Left lung (tissue), 10 donors: Measurements from ENCODE around the gene SLC35G2. TPM values are rescaled to one million over a fixed set of nuclear protein-coding genes. Genes with fewer than 3 reads are reported as not detected.

ENCODE experiments used
- ATAC-seq: fragments of 200-7000 bp; cut with Tn5 transposase; one replicate; pipeline ENCODE4 v1.9.1; 2020; ENCODE audit warnings: moderate library complexity
- DNase-seq, 4 donors: peaks; one replicate each; pipeline ENCODE4 v3.0.0-alpha.2; 2013 to 2020
- H3K27ac ChIP-seq, 2 donors: fragments of 200-600 bp; sonication (generic) in 1 of 2; one replicate each; pipeline versions ENCODE4 v1.5.0 to v1.8.0; 2020 to 2021
- H3K27me3 ChIP-seq, 2 donors: fragments of 200-600 bp; sonication (generic) in 1 of 2; one replicate each; pipeline versions ENCODE4 v1.5.0 to v1.8.0; 2020 to 2021
- H3K36me3 ChIP-seq, 2 donors: fragments of 200-600 bp; sonication (generic) in 1 of 2; one replicate each; pipeline versions ENCODE4 v1.5.0 to v1.8.0; 2020 to 2021
- H3K4me1 ChIP-seq, 2 donors: fragments of 200-600 bp; one replicate each; pipeline ENCODE4 v1.8.0; 2021
- H3K4me3 ChIP-seq, 2 donors: fragments of 200-600 bp; sonication (generic) in 1 of 2; one replicate each; pipeline versions ENCODE4 v1.5.0 to v1.8.0; 2020 to 2021; ENCODE audit warnings: mild to moderate bottlenecking in 1 of 2
- H3K9me3 ChIP-seq, 2 donors: fragments of 200-600 bp; sonication (generic) in 1 of 2; one replicate each; pipeline versions ENCODE4 v1.5.0 to v1.8.0; 2020 to 2021
- CTCF ChIP-seq, 2 donors: fragments of 200-600 bp; sonication (generic) in 1 of 2; IDR thresholded peaks; one replicate each; pipeline versions ENCODE4 v1.5.0 to v1.8.0; 2021; ENCODE audit warnings: antibody characterized with exemption in 2 of 2
- intact Hi-C, 2 donors: fragments of 100-400 bp; cut with DNase I; formaldehyde crosslinking; loops; one replicate each; pipeline versions ENCODE4 v1.11.2 to v1.14.2; 2022
- polyA plus RNA-seq, 6 donors: library from polyadenylated mRNA; unstranded; fragments of 120-200 nt; gene quantifications; one replicate each; pipeline ENCODE4 v1.2.1, GENCODE V29; 2013; ENCODE audit not compliant: insufficient read length in 6 of 6
- total RNA-seq, 2 donors: library from RNA; stranded (reverse); fragmentation: NEBNext Ultra II Directional; extraction: Animal tissue kit (Norgen Biotek cat#: 25700); gene quantifications; one replicate each; pipeline ENCODE4 v1.2.1, GENCODE V29; 2021
- donor health status: DM: no; HTN: yes; CAD: no.
- donor health status: DM: no; HTN: no; CAD: no.

The SLC35G2 gene
- total and polyA plus RNA-seq, 8 donors, result 4.1 to 5.9 (median 4.9) TPM

- Histone ChIP-seq H3K27ac (peak overlapping the region in 1 of 2 donors; percentile 4), H3K4me3 (no peak overlapping the region), H3K9me3 (no peaks in the 10 kb centered on the region), H3K36me3 (no peaks in the 10 kb centered on the region), H3K27me3 (no peaks in the 10 kb centered on the region), H3K4me1 (peaks cover 5 to 19% of the 10 kb centered on the region in 2 donors)
- no peak for ATAC-seq
- intact Hi-C loops, result no loop called here
- DNase-seq, result no peak
- TF ChIP-seq CTCF (IDR thresholded peaks at IDR 0.05), result no peak
Measured at GRCh38 chr3:136836511-136837156, 17.7 kb downstream of the SLC35G2 start.

GRCh38 chr3:136838641-136839555, 20.0 kb downstream of the SLC35G2 start:
- Histone ChIP-seq H3K36me3 (no peaks in the 10 kb centered on the region), H3K27me3 (no peaks in the 10 kb centered on the region), H3K4me3 (no peak overlapping the region), H3K9me3 (no peaks in the 10 kb centered on the region), H3K27ac (peak overlapping the region in 1 of 2 donors; percentile 37), H3K4me1 (peaks cover 5 to 19% of the 10 kb centered on the region in 2 donors)
- DNase-seq (no peak), ATAC-seq (no peak)
- intact Hi-C loops, result no loop called here
- no peak for TF ChIP-seq CTCF (IDR thresholded peaks at IDR 0.05)

GRCh38 chr3:136839556-136839931, 20.6 kb downstream of the SLC35G2 start:
- no peak for TF ChIP-seq CTCF (IDR thresholded peaks at IDR 0.05)
- H3K4me3 ChIP-seq, result no peak overlapping the region
- ATAC-seq, result no peak
- H3K27ac ChIP-seq, result peak overlapping the region in 1 of 2 donors; percentile 37
- no peaks in the 10 kb centered on the region for H3K27me3 ChIP-seq
- intact Hi-C loops, result no loop called here
- no peaks in the 10 kb centered on the region for H3K9me3 ChIP-seq
- H3K4me1 ChIP-seq, result peaks cover 5 to 19% of the 10 kb centered on the region in 2 donors
- H3K36me3 ChIP-seq, result no peaks in the 10 kb centered on the region
- no peak for DNase-seq

GRCh38 chr3:136840252-136840651, 21.3 kb downstream of the SLC35G2 start:
- Histone ChIP-seq H3K27ac (no peak overlapping the region), H3K36me3 (no peaks in the 10 kb centered on the region), H3K27me3 (no peaks in the 10 kb centered on the region), H3K9me3 (no peaks in the 10 kb centered on the region), H3K4me3 (no peak overlapping the region), H3K4me1 (peaks cover 5 to 17% of the 10 kb centered on the region in 2 donors)
- ATAC-seq (no peak), DNase-seq (no peak)
- intact Hi-C loops, result no loop called here
- no peak for TF ChIP-seq CTCF (IDR thresholded peaks at IDR 0.05)

- no peak for ATAC-seq
- H3K4me1 ChIP-seq, result peaks cover 0 to 12% of the 10 kb centered on the region in 2 donors
- H3K27ac ChIP-seq, result no peak overlapping the region
- H3K36me3 ChIP-seq, result no peaks in the 10 kb centered on the region
- H3K9me3 ChIP-seq, result no peaks in the 10 kb centered on the region
- intact Hi-C loops, result no loop called here
- DNase-seq, result no peak
- H3K4me3 ChIP-seq, result no peak overlapping the region
- H3K27me3 ChIP-seq, result no peaks in the 10 kb centered on the region
- no peak for TF ChIP-seq CTCF (IDR thresholded peaks at IDR 0.05)
Measured at GRCh38 chr3:136842294-136842693, 23.4 kb downstream of the SLC35G2 start.
